Measurements from ENCODE around the gene POLD2.

The POLD2 gene

GRCh38 chr7:44153948-44154335 is 30.6 kb upstream of the POLD2 start:
- no peaks in the 10 kb centered on the region for H3K9me3 ChIP-seq (ENCODE audit: control insufficient read depth, insufficient read depth, low read length)
- no peaks in the 10 kb centered on the region for H3K36me3 ChIP-seq (ENCODE audit: control insufficient read depth, low read length)
- no peak overlapping the region for H3K4me2 ChIP-seq (ENCODE audit: low read length)
- no peaks in the 10 kb centered on the region for H3K79me2 ChIP-seq (ENCODE audit: control insufficient read depth, low read length)
- no peaks in the 10 kb centered on the region for H4K20me1 ChIP-seq (ENCODE audit: control insufficient read depth, insufficient read depth, low read depth, low read length)
- peaks cover 10% of the 10 kb centered on the region for H3K27me3 ChIP-seq (ENCODE audit: control insufficient read depth, low read length)
- H3K4me3 ChIP-seq (ENCODE audit: low read length), result no peak overlapping the region
- no peaks in the 10 kb centered on the region for H3K9me2 ChIP-seq (replicated peaks; ENCODE audit: control insufficient read depth, low read length)
- no peak for TF ChIP-seq EZH2phosphoT487 (IDR thresholded peaks at IDR 0.05; ENCODE audit: borderline replicate concordance, low read length)
- TF ChIP-seq, protein P1, sequence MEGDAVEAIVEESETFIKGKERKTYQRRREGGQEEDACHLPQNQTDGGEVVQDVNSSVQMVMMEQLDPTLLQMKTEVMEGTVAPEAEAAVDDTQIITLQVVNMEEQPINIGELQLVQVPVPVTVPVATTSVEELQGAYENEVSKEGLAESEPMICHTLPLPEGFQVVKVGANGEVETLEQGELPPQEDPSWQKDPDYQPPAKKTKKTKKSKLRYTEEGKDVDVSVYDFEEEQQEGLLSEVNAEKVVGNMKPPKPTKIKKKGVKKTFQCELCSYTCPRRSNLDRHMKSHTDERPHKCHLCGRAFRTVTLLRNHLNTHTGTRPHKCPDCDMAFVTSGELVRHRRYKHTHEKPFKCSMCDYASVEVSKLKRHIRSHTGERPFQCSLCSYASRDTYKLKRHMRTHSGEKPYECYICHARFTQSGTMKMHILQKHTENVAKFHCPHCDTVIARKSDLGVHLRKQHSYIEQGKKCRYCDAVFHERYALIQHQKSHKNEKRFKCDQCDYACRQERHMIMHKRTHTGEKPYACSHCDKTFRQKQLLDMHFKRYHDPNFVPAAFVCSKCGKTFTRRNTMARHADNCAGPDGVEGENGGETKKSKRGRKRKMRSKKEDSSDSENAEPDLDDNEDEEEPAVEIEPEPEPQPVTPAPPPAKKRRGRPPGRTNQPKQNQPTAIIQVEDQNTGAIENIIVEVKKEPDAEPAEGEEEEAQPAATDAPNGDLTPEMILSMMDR (IDR thresholded peaks at IDR 0.05; ENCODE audit: low read depth, low read length, poor library complexity, severe bottlenecking), result no peak
- no peaks in the 10 kb centered on the region for H3K4me1 ChIP-seq (ENCODE audit: control insufficient read depth, low read length)
- no peak overlapping the region for H3K27ac ChIP-seq (ENCODE audit: low read depth, low read length)
- no peaks in the 10 kb centered on the region for H3F3A ChIP-seq (ENCODE audit: control insufficient read depth, insufficient read depth)

- no peak for TF ChIP-seq EZH2phosphoT487 (IDR thresholded peaks at IDR 0.05; ENCODE audit: borderline replicate concordance, low read length)
- TF ChIP-seq, protein P1 (IDR thresholded peaks at IDR 0.05; ENCODE audit: low read depth, low read length, poor library complexity, severe bottlenecking), result no peak
- Histone ChIP-seq H3F3A (ENCODE audit: control insufficient read depth, insufficient read depth) (no peaks in the 10 kb centered on the region), H4K20me1 (ENCODE audit: control insufficient read depth, insufficient read depth, low read depth, low read length) (no peaks in the 10 kb centered on the region), H3K79me2 (ENCODE audit: control insufficient read depth, low read length) (no peaks in the 10 kb centered on the region), H3K36me3 (ENCODE audit: control insufficient read depth, low read length) (no peaks in the 10 kb centered on the region), H3K9me2 (replicated peaks; ENCODE audit: control insufficient read depth, low read length) (no peaks in the 10 kb centered on the region), H3K4me3 (ENCODE audit: low read length) (no peak overlapping the region), H3K27ac (ENCODE audit: low read depth, low read length) (no peak overlapping the region), H3K9me3 (ENCODE audit: control insufficient read depth, insufficient read depth, low read length) (no peaks in the 10 kb centered on the region), H3K27me3 (ENCODE audit: control insufficient read depth, low read length) (peaks cover 10% of the 10 kb centered on the region), H3K4me2 (ENCODE audit: low read length) (no peak overlapping the region), H3K4me1 (ENCODE audit: control insufficient read depth, low read length) (no peaks in the 10 kb centered on the region)
Observed at GRCh38 chr7:44152971-44153947, 29.9 kb upstream of the POLD2 start.

DNA sequence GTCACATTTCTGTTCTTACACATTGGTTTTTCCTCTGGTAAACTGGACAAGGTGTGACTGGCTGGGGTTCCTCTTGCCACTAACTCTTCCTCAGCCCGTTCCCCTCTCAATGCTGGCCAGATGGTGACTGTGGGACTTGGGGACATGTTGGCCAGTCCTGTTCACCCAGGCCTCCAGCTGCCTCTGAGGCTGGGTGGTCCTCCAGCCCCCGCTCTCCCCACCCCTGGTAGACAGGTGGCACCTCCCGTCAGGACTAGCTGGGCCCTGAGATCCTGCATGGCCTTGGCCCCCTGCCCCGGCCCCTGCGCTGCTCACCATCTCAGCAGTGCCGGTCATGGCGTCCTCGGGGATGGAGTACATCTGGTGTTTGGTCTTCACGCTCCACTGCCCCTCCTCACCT is 28.6 kb upstream of the POLD2 start:
- Histone ChIP-seq H3K9me2 (replicated peaks; ENCODE audit: control insufficient read depth, low read length) (no peaks in the 10 kb centered on the region), H3K4me3 (ENCODE audit: low read length) (no peak overlapping the region), H3K4me1 (ENCODE audit: control insufficient read depth, low read length) (no peaks in the 10 kb centered on the region), H4K20me1 (ENCODE audit: control insufficient read depth, insufficient read depth, low read depth, low read length) (no peaks in the 10 kb centered on the region), H3K4me2 (ENCODE audit: low read length) (no peak overlapping the region), H3K27ac (ENCODE audit: low read depth, low read length) (no peak overlapping the region), H3F3A (ENCODE audit: control insufficient read depth, insufficient read depth) (no peaks in the 10 kb centered on the region), H3K79me2 (ENCODE audit: control insufficient read depth, low read length) (no peaks in the 10 kb centered on the region), H3K36me3 (ENCODE audit: control insufficient read depth, low read length) (no peaks in the 10 kb centered on the region), H3K27me3 (ENCODE audit: control insufficient read depth, low read length) (peaks cover 6% of the 10 kb centered on the region), H3K9me3 (ENCODE audit: control insufficient read depth, insufficient read depth, low read length) (no peaks in the 10 kb centered on the region)
- TF ChIP-seq, protein P1 (IDR thresholded peaks at IDR 0.05; ENCODE audit: low read depth, low read length, poor library complexity, severe bottlenecking), result no peak
- TF ChIP-seq EZH2phosphoT487 (IDR thresholded peaks at IDR 0.05; ENCODE audit: borderline replicate concordance, low read length), result no peak

Data from DOHH2 (cell line).